SH-SY5Y (cell line): ENCODE measurements around the gene TSC22D3.

Experiments
- GATA2 ChIP-seq: IDR thresholded peaks from 2 replicates; pipeline ENCODE4 v1.6.1; 2011; ENCODE audit warnings: mild to moderate bottlenecking, low read depth, low read length
- GATA3 ChIP-seq: IDR thresholded peaks from 2 replicates; pipeline ENCODE4 v1.6.1; 2011; ENCODE audit warnings: low read depth, mild to moderate bottlenecking, low read length, moderate library complexity

GRCh38 chrX:107674480-107675364, 100.9 kb downstream of the TSC22D3 start:
- no peak for TF ChIP-seq GATA3
- no peak for TF ChIP-seq GATA2
